HFF-Myc (cell line): ENCODE measurements around the gene OGG1.

ENCODE experiments used
- DNase-seq: peaks from one replicate; pipeline ENCODE4 v3.0.0-alpha.2; 2011; ENCODE audit warnings: low read depth; ENCODE audit errors: extremely low read depth
- H3K4me3 ChIP-seq: replicated peaks from 2 replicates; pipeline ENCODE4 v1.5.1; 2011; ENCODE audit warnings: low read depth, mild to moderate bottlenecking, control low read depth, low read length
- CTCF ChIP-seq: IDR thresholded peaks from 2 replicates; pipeline ENCODE4 v1.5.1; 2012; ENCODE audit warnings: mild to moderate bottlenecking, low read depth, low read length, control low read depth; ENCODE audit errors: missing control alignments

Gene OGG1

GRCh38 chr3:9781978-9782603 is 32.3 kb downstream of the OGG1 start:
- DNase-seq: no peak
- no peak for TF ChIP-seq CTCF
- H3K4me3 ChIP-seq: no peak overlapping the region

DNA sequence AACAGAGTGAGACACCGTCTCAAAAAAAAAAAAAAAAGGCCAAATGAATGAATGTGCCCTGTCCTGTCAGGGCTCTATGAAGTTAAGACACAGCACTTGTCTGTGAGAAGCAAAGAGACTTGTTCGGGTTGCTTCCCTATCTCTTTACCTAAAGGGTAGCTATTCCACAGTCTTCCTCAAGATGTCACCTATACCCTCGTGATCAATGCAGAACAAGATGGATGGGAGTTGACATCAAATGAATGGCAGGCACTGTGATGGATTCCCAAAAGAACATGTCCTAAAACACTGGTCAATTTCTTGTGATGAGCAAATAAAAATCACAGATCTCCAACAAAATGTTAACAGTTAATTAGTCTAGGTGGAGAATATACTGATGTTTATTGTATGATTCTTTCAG is 33.0 kb downstream of the OGG1 start:
- no peak for TF ChIP-seq CTCF
- H3K4me3 ChIP-seq: no peak overlapping the region
- DNase-seq: no peak

GRCh38 chr3:9783954-9784353 is 34.2 kb downstream of the OGG1 start:
- H3K4me3 ChIP-seq: no peak overlapping the region
- DNase-seq: no peak
- TF ChIP-seq CTCF: no peak

- DNase-seq: no peak
- TF ChIP-seq CTCF: no peak
- H3K4me3 ChIP-seq: no peak overlapping the region
Observed at GRCh38 chr3:9784965-9785364, 35.2 kb downstream of the OGG1 start.

DNA sequence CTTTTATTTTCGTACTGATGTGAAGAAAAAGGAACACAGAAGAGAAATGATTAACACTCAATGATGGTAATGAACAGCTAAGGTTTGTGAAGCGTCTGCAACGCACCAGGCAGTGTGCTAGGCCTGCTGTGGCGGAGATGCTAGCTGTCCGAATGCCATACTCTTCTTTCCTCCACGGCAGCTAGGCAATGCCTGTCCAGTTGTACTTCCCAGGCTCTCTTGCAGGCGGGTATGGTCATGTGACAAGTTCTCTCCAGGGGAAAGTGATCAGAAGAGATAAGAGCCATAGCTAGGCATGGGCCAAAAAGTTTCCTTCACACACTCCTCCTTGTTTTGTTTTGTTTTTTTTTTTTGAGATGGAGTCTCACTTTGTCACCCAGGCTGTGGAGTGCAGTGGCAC is 35.9 kb downstream of the OGG1 start:
- TF ChIP-seq CTCF: no peak
- H3K4me3 ChIP-seq: no peak overlapping the region

GRCh38 chr3:9786209-9786739 is 36.5 kb downstream of the OGG1 start:
- no peak for DNase-seq
- H3K4me3 ChIP-seq: no peak overlapping the region
- TF ChIP-seq CTCF: no peak

More for the DNA sequence above, 35.9 kb downstream of the OGG1 start:
- no peak for DNase-seq
